ENCODE measurements around the gene USP2. TPM values are rescaled to one million over a fixed set of nuclear protein-coding genes. Genes with fewer than 3 reads are reported as not detected.

Gene USP2
- total RNA-seq, 1 experiment from 2014 or later, result 5.7 TPM

GRCh38 chr11:119412072-119412471 is 30.6 kb upstream of the USP2 start:
- peaks cover 5% of the 10 kb centered on the region in 2 experiments for H3K4me1 Mint-ChIP-seq
- H4K91ac ChIP-seq (ENCODE audit: insufficient read length, low read depth, low read length), result no peak overlapping the region

More at GRCh38 chr11:119412072-119412471, 30.6 kb upstream of the USP2 start:
- H3K27ac Mint-ChIP-seq, result no peak overlapping the region
- H2BK5ac ChIP-seq (ENCODE audit: insufficient read length, low read length), result no peak overlapping the region
- no peak overlapping the region for H4K5ac ChIP-seq (ENCODE audit: insufficient read length, low read depth, low read length)
- H2BK12ac ChIP-seq (ENCODE audit: insufficient read length, low read depth, low read length), result no peak overlapping the region
- H3K9me3 ChIP-seq (ENCODE audit: control insufficient read depth, low read depth, low read length), result no peaks in the 10 kb centered on the region
- H3K56ac ChIP-seq (ENCODE audit: insufficient read length, low read depth, low read length), result no peak overlapping the region
- no peak overlapping the region for H3K23ac ChIP-seq (ENCODE audit: insufficient read length, low read depth, low read length)
- no peak overlapping the region for H4K8ac ChIP-seq (replicated peaks; ENCODE audit: insufficient read length, low read depth, low read length)
- no peaks in the 10 kb centered on the region; a peak in 1 of 5 replicates for H3K9me3 Mint-ChIP-seq
- H3K27me3 Mint-ChIP-seq (ENCODE audit: low read depth), result no peaks in the 10 kb centered on the region; the same call in 1 of the 2 replicates
- no peak overlapping the region for H3K18ac ChIP-seq (ENCODE audit: insufficient read length, low read depth, low read length)
- H4K20me1 ChIP-seq (ENCODE audit: control insufficient read depth, insufficient read depth, insufficient read length), result no peaks in the 10 kb centered on the region
- H2BK20ac ChIP-seq (ENCODE audit: low read depth, low read length, poor library complexity, severe bottlenecking), result no peak overlapping the region
- no peak overlapping the region for H3K4me2 ChIP-seq (ENCODE audit: insufficient read depth, insufficient read length, low read length)
- no peak overlapping the region for H3K9ac ChIP-seq (ENCODE audit: extremely low read depth, insufficient read length, low read length)
- H3T11ph ChIP-seq (ENCODE audit: low read length), result no peak overlapping the region
- H2AFZ ChIP-seq (ENCODE audit: low read length), result no peak overlapping the region
- no peaks in the 10 kb centered on the region for H3K79me1 ChIP-seq (ENCODE audit: insufficient read depth, low read depth, low read length, poor library complexity, severe bottlenecking)
- no peaks in the 10 kb centered on the region for H3K79me2 ChIP-seq (ENCODE audit: insufficient read depth, low read length)
- no peak overlapping the region for H3K4ac ChIP-seq (ENCODE audit: low read depth, low read length)
- no peaks in the 10 kb centered on the region; the same call in 1 of the 2 replicates for H3K4me1 ChIP-seq (ENCODE audit: insufficient read depth, low read length)
- H2BK15ac ChIP-seq (ENCODE audit: low read depth, low read length), result no peak overlapping the region
- no peak overlapping the region for H2AK5ac ChIP-seq (ENCODE audit: insufficient read length, low read length)
- no peak overlapping the region for H3K14ac ChIP-seq (ENCODE audit: insufficient read depth, low read length)
- no peak overlapping the region for H3K27ac ChIP-seq (ENCODE audit: insufficient read length, low read depth, low read length)
- H3K36me3 Mint-ChIP-seq (ENCODE audit: insufficient read depth in 1 of 3, low read depth in 3 of 3), result peaks cover 1 to 6% (median 5%) of the 10 kb centered on the region in 3 experiments; a peak in 5 of 7 replicates
- H3K27me3 ChIP-seq (ENCODE audit: insufficient read depth, low read length), result no peaks in the 10 kb centered on the region
- no peak for DNase-seq
- no CpG with 5 or more reads among the region's 2 CpGs for WGBS (ENCODE audit: extremely low coverage, insufficient read length, low lambda C conversion rate)
- H3K4me3 Mint-ChIP-seq, result no peak overlapping the region
- H2BK120ac ChIP-seq (ENCODE audit: low read depth, low read length, poor library complexity, severe bottlenecking), result no peak overlapping the region
- H3K23me2 ChIP-seq (ENCODE audit: insufficient read length, low read depth, low read length, poor library complexity, severe bottlenecking), result no peaks in the 10 kb centered on the region
- TF ChIP-seq, protein P1, sequence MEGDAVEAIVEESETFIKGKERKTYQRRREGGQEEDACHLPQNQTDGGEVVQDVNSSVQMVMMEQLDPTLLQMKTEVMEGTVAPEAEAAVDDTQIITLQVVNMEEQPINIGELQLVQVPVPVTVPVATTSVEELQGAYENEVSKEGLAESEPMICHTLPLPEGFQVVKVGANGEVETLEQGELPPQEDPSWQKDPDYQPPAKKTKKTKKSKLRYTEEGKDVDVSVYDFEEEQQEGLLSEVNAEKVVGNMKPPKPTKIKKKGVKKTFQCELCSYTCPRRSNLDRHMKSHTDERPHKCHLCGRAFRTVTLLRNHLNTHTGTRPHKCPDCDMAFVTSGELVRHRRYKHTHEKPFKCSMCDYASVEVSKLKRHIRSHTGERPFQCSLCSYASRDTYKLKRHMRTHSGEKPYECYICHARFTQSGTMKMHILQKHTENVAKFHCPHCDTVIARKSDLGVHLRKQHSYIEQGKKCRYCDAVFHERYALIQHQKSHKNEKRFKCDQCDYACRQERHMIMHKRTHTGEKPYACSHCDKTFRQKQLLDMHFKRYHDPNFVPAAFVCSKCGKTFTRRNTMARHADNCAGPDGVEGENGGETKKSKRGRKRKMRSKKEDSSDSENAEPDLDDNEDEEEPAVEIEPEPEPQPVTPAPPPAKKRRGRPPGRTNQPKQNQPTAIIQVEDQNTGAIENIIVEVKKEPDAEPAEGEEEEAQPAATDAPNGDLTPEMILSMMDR (conservative IDR thresholded peaks at IDR 0.05), result no peak
